Islet of Langerhans (tissue), 1 donor: ENCODE data around the gene GINS1.

Source experiments
- FAIRE-seq: peaks from one replicate; lab custom pipeline; 2011; peaks lifted over from hg19 to GRCh38; lab: Jason Lieb, UNC

Gene GINS1

GRCh38 chr20:25407311-25408169 lies at the start of gene GINS1:
TSS of gene GINS1 (plus strand) at chr20:25407673. CDS start at chr20:25407821, 148 bp downstream.
- FAIRE-seq = no peak

GRCh38 chr20:25360631-25361286 lies 46.7 kb upstream of the GINS1 start:
- FAIRE-seq = no peak

GRCh38 chr20:25361287-25361683 lies 46.2 kb upstream of the GINS1 start:
- no peak for FAIRE-seq

- FAIRE-seq = no peak
These were observed 43.2 kb upstream of the GINS1 start for GRCh38 chr20:25364180-25364788.

GRCh38 chr20:25364879-25365699 lies 42.4 kb upstream of the GINS1 start:
- no peak for FAIRE-seq

- FAIRE-seq = no peak
These were observed 38.9 kb upstream of the GINS1 start for GRCh38 chr20:25368526-25368925.

GRCh38 chr20:25368976-25369375 lies 38.5 kb upstream of the GINS1 start:
- no peak for FAIRE-seq

- no peak for FAIRE-seq
These were observed 37.9 kb upstream of the GINS1 start for GRCh38 chr20:25369529-25369928.

- no peak for FAIRE-seq
These were observed 37.5 kb upstream of the GINS1 start for GRCh38 chr20:25369971-25370370.

- FAIRE-seq = no peak
These were observed 34.7 kb upstream of the GINS1 start for GRCh38 chr20:25372584-25373336.

GRCh38 chr20:25374842-25375241 lies 32.6 kb upstream of the GINS1 start:
- no peak for FAIRE-seq

GRCh38 chr20:25376236-25376635 lies 31.2 kb upstream of the GINS1 start:
- no peak for FAIRE-seq

GRCh38 chr20:25376886-25377285 lies 30.6 kb upstream of the GINS1 start:
- no peak for FAIRE-seq

- FAIRE-seq = no peak
These were observed 29.1 kb upstream of the GINS1 start for GRCh38 chr20:25378189-25378883.

- no peak for FAIRE-seq
These were observed 28.4 kb upstream of the GINS1 start for GRCh38 chr20:25378884-25379733.

- no peak for FAIRE-seq
These were observed 26.4 kb upstream of the GINS1 start for GRCh38 chr20:25380945-25381614.

GRCh38 chr20:25382704-25383370 lies 24.6 kb upstream of the GINS1 start:
- no peak for FAIRE-seq

GRCh38 chr20:25389401-25389857 lies 18.0 kb upstream of the GINS1 start:
- no peak for FAIRE-seq
